Osteocyte (in vitro differentiated cells): Measurements from ENCODE around the gene CPA4. TPM values are rescaled to one million over a fixed set of nuclear protein-coding genes. Genes with fewer than 3 reads are reported as not detected.

Experiments
- DNase-seq: peaks from one replicate; pipeline ENCODE4 v3.0.0; 2021; ENCODE audit warnings: mixed read lengths; ENCODE audit not compliant: unreplicated experiment; ENCODE audit errors: extremely low spot score
- H3K27ac Mint-ChIP-seq: one replicate; pipeline ENCODE4 v1.8.0; 2021; ENCODE audit warnings: mild to moderate bottlenecking, mixed read lengths; ENCODE audit not compliant: unreplicated experiment
- H3K27me3 Mint-ChIP-seq: one replicate; pipeline ENCODE4 v1.8.0; 2021; ENCODE audit warnings: mixed read lengths; ENCODE audit not compliant: unreplicated experiment
- H3K36me3 Mint-ChIP-seq: one replicate; pipeline ENCODE4 v1.8.0; 2021; ENCODE audit warnings: mixed read lengths; ENCODE audit not compliant: unreplicated experiment
- H3K4me1 Mint-ChIP-seq: one replicate; pipeline ENCODE4 v1.8.0; 2021; ENCODE audit warnings: mixed read lengths; ENCODE audit not compliant: unreplicated experiment
- H3K4me3 Mint-ChIP-seq: one replicate; pipeline ENCODE4 v1.8.0; 2021; ENCODE audit warnings: mild to moderate bottlenecking, moderate library complexity, mixed read lengths; ENCODE audit not compliant: unreplicated experiment
- H3K9me3 Mint-ChIP-seq: one replicate; pipeline ENCODE4 v1.8.0; 2021; ENCODE audit warnings: mixed read lengths; ENCODE audit not compliant: unreplicated experiment
- CTCF ChIP-seq: fragments of 200-600 bp; sonication (generic); IDR thresholded peaks from 2 replicates; pipeline ENCODE4 v1.5.0; 2021; ENCODE audit warnings: antibody characterized with exemption, mild to moderate bottlenecking, moderate library complexity
- total RNA-seq: library from RNA; stranded (reverse); gene quantifications from 2 replicates; pipeline ENCODE4 v1.2.1, GENCODE V29; 2021

The CPA4 gene
- total RNA-seq, 1 donor from 2014 or later, result 23.6 TPM

GRCh38 chr7:130303127-130303526, 10.2 kb downstream of the CPA4 start:
- peaks cover 16% of the 10 kb centered on the region for H3K36me3 Mint-ChIP-seq
- H3K9me3 Mint-ChIP-seq, result no peaks in the 10 kb centered on the region
- TF ChIP-seq CTCF, result no peak
- H3K4me1 Mint-ChIP-seq, result peaks cover 12% of the 10 kb centered on the region
- no peak overlapping the region for H3K27ac Mint-ChIP-seq
- no peaks in the 10 kb centered on the region for H3K27me3 Mint-ChIP-seq
- DNase-seq, result no peak
- no peak overlapping the region for H3K4me3 Mint-ChIP-seq

- H3K36me3 Mint-ChIP-seq, result peaks cover 16% of the 10 kb centered on the region
- no peak overlapping the region for H3K4me3 Mint-ChIP-seq
- TF ChIP-seq CTCF, result no peak
- no peak for DNase-seq
- no peak overlapping the region for H3K27ac Mint-ChIP-seq
- no peaks in the 10 kb centered on the region for H3K9me3 Mint-ChIP-seq
- H3K27me3 Mint-ChIP-seq, result no peaks in the 10 kb centered on the region
- peaks cover 8% of the 10 kb centered on the region for H3K4me1 Mint-ChIP-seq
These were observed 10.6 kb downstream of the CPA4 start for GRCh38 chr7:130303551-130303950.

- H3K9me3 Mint-ChIP-seq, result no peaks in the 10 kb centered on the region
- no peak for DNase-seq
- no peak overlapping the region for H3K4me3 Mint-ChIP-seq
- TF ChIP-seq CTCF, result no peak
- no peaks in the 10 kb centered on the region for H3K27me3 Mint-ChIP-seq
- peaks cover 16% of the 10 kb centered on the region for H3K36me3 Mint-ChIP-seq
- no peak overlapping the region for H3K27ac Mint-ChIP-seq
- peaks cover 4% of the 10 kb centered on the region for H3K4me1 Mint-ChIP-seq
These were observed 11.0 kb downstream of the CPA4 start for GRCh38 chr7:130303982-130304381.

- H3K9me3 Mint-ChIP-seq, result no peaks in the 10 kb centered on the region
- peaks cover 16% of the 10 kb centered on the region for H3K36me3 Mint-ChIP-seq
- H3K4me3 Mint-ChIP-seq, result no peak overlapping the region
- DNase-seq, result no peak
- no peak overlapping the region for H3K27ac Mint-ChIP-seq
- H3K4me1 Mint-ChIP-seq, result peaks cover 2% of the 10 kb centered on the region
- H3K27me3 Mint-ChIP-seq, result no peaks in the 10 kb centered on the region
- no peak for TF ChIP-seq CTCF
These were observed 11.9 kb downstream of the CPA4 start for GRCh38 chr7:130304878-130305277.

- Mint-ChIP-seq H3K27ac (no peak overlapping the region), H3K4me3 (no peak overlapping the region), H3K9me3 (no peaks in the 10 kb centered on the region), H3K36me3 (peaks cover 16% of the 10 kb centered on the region), H3K4me1 (peaks cover 2% of the 10 kb centered on the region), H3K27me3 (no peaks in the 10 kb centered on the region)
- no peak for DNase-seq
- no peak for TF ChIP-seq CTCF
These were observed 12.6 kb downstream of the CPA4 start for GRCh38 chr7:130305433-130306042.
